GM19395 (cell line): ENCODE data around the gene CRADD.
"Not testable (repeated sequence)": the region's sequence is repeated elsewhere in the genome, so short reads cannot be mapped to it uniquely, and the experiment has no call there.

Source experiments
- ATAC-seq: cut with Tn5 transposase; IDR thresholded peaks from one replicate; pipeline ENCODE4 v1.9.1; 2021; ENCODE audit warnings: mild to moderate bottlenecking, moderate library complexity; ENCODE audit not compliant: unreplicated experiment

Gene CRADD

DNA sequence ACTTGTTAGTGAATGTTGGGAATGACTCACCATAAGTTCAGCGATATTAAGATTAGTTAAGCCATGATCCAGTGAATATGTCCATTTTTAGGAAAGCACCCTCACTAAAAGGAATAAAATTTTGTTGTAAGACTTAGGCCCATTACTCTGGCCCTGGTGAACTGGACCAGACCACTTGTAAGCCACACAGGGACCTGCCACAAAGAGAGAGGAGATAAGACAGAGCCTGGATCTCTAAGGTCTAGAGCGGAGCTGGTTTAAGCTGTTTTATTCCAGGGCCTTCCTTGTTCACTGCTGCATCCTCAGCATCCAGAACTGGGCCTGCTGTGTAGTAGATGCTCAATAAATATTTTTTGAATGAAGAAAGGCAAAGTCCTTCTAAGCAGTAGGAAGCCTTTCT is 79.1 kb downstream of the CRADD start:
- no peak for ATAC-seq

DNA sequence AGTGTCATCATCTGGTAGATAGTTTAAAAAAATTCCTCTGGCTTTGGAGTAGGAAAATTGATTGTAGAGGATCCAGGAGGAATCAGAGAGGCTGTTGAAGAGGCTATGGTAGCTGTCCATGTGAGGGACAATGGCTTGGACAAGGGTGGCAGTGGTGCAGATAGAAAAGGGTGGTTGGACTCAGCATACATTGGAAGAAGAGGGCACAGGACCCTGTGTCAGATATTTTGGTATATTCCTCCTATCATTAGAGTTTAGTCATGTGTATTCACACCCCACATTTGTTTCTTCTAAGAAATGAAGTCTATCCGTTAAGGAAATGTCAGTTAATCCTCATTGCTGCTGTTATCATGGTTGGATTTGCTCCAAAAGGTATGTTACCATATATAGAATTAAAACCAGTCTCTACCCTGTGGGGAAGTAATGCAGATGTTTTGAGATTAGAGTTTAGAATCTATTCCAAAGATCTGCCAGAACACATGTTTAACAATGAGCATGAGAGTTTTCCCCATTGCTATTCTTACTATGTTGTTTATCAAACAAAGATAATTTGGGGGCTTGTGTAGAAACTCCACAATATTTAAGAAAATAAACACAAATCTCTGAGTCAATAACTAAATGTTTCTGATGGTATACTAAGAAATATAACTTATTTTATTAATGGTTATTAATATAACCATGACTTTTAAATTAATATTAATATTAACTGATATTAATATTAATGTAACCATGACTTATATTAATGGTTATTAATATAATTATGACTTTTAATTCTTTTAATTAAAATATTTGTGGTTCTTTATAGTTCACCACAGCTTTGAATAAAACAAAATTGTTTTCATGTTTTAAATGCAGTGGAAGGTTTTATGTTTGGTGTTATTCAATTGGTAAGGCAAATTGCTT is 80.9 kb downstream of the CRADD start:
- no peak for ATAC-seq

DNA sequence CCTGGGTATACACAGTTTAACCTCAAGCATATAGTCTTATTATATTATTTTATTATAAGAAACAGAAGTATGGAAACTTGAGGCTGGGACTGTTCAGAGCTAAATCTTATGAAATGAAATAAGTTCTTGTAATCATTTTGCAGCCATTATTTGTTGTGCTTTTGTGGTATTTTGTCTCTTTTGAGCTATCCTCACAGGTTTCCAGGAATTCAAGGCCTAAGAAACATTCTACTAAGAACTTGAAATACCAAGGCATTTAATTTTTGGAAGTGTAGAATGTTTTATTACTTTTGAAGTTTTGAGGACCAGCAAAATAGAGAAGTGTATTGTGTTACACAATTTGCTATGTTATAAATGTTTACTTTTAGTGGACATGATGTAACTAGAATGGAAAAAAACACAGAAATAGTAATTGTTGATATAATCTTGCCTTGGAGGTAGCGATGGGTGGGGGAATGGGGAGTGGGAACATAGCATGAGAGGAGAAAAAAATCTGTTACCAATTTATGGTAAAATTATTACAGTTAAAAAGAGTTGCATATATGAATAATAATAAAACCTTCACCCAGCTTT is 81.7 kb downstream of the CRADD start:
- no peak for ATAC-seq

DNA sequence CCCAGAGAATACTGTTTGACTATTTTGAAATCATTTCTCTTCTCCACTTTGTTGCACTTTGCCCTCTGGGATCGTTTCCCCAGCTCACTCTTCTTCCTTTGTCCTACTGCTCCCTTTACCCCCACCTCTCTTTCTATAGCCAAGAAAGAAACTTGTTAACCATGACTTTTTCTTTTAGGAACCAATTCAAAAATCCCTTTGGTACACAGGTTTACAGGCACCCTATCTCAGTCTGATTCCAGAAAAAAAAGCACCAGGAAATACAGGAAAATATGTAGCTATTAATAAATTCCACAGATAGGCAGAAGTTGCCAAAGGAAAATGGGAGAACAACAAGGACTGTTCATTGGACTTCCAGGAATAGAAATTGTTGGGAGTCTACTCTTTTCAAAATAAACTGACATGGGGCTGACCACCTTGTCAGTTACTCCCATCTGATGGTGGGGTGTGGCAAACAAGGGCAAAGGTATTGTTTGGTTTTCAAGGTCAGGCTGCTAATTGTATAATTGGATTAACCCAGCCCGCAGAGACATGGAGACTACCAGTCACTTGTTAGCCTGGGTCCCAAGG is 82.4 kb downstream of the CRADD start:
- ATAC-seq, result no peak

DNA sequence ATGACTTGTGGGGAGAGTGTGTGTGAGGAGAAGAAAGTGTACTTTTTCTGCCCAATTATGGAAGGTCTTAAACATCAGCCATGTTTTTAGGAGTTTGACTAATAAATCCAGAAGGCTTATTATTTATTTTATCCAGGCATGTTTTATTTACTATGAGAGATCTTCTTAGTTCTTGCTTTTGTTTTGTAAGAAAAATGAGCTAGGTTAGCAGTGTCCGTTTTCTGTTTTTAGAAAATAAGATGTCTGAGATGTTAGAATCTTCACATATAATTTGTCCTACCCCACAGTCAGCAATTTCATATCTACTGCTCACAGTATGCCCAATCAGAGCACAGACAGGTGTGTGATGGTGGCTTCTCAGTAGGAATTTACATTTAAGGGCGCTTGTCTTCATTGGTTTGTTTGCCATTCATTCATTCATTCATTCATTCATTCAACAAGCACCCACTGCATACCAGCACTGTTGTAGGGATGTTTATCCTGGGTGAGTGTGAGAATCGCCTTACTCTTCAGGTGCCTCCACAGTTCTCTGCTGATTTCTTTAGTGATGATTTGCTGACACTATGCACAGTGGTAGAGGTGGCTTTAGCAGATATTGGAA is 83.2 kb downstream of the CRADD start:
- ATAC-seq, result no peak

DNA sequence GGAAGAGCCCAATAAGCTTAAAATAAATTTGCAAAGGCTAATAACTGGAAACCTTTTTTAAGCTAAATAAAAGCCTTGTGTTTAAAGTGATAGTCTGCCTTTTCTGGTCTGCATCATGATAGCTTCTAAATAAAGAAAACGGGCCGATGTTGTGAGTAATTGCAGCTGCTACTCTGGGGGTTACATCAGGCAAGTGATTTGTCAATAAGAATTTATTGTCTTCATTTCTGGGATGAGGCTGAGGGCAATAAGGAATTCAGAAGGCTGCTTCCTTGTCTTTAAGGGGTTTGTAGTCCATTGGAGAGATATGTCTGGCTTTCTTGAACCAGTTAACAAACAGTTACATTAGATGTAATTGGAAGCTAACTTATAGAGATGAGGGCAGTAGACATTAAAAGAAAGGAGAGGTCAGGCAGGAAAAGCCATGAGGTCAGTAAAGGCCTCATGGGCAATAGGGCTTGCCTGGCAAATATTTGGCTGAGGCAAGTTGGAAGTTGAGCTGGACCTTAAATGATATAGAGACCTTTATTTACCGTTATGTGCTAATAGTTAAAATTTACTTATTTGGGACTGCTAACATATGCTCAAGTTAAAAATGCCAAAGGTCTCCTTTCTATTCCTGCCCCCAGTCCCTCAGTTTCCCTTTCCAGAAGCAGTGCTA is 85.0 kb downstream of the CRADD start:
- no peak for ATAC-seq

DNA sequence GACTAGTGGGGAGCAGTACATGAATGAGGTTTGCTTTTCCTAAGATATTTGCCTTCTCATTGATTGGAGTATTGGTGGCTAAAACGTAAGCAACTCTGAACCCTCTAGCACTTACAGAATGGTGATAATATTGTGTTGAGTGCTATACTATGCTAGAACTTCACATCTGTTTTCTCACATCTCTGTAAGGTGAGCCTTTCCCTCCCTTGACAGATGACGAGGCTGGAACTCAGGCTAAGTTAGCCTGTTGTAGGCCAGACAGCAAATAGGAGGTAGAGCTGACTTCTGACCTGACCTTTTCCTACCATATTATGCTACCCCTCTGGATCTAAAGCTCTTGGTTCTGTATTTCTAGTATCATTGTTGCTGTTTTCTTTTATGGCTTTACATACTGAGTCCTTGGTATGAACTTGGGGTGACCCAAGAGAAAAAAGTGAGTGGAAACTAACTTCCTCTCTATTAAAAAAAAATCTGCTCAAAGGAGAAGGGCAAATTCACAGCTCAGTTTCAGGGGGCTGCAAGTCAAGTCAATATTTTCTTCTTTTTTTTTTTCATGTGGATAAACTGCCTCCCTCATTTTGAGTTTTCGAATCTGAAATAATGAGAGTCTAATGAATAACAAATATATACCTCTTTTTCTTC is 85.9 kb downstream of the CRADD start:
- ATAC-seq, result no peak

DNA sequence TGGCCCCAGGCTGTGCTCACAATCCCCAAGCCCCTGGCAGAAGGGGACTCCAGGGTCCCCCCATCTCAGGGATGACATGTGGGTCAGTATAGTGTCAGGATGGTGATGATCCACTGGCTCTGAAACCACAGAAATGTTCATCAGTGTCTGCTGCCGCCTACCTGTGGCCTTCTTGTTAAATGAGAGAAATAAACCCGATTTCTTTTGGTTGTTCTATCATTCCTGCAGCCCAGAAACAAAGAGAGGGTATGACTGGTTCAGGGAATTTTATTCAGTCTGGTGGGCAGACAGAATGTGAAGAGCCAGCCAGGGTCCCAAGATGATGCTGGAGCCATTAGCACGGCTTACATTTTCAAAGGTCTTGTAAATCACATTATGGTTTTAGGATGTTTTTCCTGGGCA is 86.6 kb downstream of the CRADD start:
- no peak for ATAC-seq

DNA sequence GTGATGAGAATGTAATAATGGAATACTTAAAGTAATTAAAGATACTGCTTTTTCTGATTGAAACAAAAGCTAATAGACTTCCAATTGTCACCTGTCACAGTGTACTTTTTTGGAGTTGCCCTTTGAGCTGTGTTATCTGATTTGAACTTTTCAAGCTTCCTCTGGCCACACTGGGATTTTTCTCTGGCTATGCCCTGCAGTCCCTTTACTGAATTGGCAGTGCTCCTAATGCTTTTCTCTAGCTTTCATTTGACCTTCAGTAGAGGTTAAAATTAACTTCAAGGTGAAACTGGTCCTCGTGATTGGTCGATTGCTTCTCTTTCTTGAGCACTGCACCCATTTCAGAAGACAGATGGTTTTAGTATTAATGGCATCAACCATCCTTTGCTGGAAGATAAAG is 89.2 kb downstream of the CRADD start:
- ATAC-seq, result no peak

DNA sequence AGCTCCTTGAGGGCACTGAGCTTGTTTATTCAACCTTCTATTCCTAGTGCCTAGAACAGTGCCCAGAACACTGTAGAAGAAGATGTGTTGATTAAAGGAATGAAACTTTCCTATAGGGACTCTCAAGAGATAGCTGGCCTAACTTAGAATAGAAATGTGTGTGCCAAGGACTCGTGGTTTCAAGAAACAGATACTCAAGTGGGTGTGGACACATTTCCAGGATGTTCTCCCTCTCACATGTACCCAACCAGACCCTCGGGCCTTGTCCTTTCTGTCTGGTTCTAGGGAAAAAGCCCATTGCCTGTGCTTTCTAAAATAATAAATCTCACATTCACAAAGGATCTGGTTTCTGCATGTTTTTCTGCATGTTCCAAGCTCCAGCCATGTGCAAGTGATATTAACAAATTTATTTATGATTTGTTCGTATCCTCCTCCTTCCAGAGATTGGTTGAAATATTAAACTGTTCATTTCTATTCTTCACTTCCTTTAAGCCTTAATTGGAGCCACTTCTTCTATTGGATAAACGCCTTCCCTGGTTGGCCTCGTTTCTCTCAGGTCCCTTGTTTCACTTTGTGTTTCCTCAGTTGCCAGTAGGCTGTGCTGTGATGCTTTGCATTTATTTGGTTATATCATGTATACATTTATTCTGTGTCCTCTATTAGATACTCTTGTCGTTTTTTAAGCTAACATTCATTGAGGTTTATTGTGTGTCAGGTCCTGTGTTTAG is 89.8 kb downstream of the CRADD start:
- ATAC-seq, result no peak

DNA sequence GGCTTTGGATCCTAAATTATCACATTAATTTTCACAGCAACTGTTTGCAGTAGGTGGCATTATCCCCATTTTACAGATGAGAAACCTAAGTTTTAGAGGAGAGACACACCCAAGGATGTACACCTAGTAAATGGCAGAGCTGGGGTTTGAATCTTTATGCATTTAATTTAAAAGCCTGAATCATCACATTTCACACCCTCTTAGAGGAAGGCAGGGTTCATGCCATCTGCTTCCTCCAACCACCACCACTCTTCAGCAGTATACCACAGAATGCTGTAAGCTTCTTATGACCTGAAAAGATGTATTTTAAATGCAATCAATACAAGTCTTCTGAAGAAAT is 90.3 kb downstream of the CRADD start:
- ATAC-seq, result no peak

DNA sequence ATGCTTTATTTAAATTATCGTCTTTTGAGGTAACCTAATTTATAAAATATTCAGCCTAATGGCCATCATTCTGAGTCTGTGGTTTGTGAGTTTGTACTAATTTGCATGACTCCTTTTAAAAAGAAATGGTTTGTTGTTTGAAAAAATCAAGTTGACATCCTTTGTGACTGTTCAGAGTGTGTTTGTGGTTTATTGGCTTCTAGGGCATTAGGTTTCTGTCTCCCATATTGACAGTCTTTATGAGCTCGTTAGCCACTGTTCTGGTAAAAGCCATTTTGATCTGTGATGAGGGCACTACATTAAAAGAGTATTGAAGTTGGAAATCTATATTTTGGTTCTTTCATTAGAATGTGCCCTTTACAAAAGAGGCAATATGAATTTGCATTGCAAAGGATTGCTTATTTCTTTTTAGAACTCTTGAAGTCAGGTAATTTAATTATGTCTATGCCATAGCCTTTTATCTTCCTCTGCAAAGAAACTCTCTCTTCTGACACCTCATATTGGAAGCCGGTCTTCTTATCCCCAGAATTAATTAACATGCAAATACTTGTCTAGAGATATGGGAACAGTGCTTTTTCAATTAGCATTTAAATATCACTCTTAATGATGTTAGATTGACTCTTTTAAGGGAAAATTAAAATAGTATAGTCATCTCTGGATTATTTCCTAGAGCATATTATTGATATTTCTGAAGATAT is 95.0 kb downstream of the CRADD start:
- ATAC-seq, result no peak

DNA sequence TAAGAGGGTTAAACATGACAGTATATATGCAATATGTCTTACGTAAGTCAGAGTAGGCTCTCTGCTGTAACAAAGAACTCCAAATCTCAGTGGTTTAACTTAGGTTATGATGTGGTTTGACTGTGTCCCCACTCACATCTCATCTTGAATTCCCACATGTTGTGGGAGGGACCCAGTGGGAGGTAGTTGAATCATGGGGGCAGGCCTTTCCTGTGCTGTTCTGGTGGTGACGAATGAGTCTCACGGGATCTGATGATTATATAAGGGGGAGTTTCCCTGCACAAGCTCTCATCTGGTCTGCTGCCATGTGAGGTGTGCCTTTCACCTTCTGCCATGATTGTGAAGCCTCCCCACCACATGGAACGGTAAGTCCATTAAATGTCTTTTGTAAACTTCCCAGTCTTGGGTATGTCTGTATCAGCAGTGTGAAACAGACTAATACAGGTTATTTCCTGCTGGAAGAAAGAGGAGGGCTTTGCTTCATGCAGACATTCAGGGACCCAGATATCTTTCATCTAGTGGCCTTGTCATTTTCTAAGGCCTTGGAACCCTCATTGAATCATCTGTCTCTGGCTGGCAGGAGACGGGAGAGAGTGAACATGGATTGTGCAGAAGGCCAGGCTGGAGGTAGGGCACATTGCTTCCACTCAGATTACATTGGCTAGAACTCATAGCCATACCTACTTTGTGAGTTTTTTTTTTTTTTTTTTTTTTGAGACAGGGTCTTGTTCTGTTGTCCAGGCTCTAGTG is 96.1 kb downstream of the CRADD start:
- ATAC-seq, result no peak

DNA sequence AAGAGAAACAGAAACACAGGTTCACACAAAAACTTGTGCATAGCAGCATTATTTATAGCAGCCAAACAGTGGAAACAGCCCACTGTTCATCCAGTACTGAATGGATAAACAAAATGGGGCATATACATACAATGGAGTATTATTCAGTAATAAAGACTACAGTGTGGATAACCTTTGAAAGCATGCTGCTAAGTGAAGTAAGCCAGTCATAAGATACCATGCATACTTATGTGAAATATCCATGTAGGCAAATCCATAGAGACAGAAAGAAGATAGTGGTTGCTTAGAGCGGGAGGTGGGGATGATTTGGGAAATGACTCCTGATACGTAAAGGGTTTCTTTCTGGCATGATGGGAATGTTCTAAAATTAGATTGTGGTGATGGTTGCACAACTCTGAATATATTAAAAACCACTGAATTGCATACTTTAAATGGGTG is 99.4 kb downstream of the CRADD start:
- no peak for ATAC-seq

DNA sequence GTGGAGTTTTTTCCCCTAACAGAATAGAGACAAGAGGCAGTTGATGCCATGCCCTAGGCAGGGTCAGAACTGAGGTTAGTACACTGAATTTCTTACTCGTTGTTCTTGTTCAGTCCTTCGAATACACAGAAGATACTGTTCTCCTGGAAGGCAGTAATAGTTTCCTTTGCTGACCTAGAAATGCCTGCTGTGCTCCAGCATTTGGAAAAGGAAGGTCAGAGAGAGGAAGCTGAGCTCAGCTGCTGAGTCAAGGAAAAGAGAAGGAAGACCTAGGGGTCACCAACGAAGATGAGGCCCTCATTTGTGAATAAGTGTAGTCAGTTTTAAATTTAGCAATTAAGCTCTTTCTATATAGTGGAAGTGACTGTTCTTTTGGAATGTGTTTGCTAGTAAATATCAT is 100.1 kb downstream of the CRADD start:
- ATAC-seq, result no peak

DNA sequence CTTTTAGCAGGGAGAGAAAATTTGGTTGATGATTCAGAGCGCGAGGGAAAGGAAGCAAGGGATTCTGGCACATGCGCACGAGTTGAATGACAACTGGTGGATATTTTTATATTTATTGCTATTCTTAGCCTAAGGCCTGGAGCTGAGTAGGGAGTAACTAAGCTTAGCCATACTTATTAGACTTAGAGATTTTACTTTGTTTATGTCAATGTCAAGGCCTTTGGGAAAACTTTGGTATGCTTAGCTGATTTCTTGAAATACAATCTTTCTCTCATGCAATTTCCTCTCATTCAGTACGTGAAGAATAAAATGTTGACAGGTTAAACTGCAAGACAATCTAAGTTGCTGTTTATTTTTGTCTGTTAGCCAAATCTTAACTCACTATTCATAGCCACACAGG is 101.1 kb downstream of the CRADD start:
- ATAC-seq, result no peak

DNA sequence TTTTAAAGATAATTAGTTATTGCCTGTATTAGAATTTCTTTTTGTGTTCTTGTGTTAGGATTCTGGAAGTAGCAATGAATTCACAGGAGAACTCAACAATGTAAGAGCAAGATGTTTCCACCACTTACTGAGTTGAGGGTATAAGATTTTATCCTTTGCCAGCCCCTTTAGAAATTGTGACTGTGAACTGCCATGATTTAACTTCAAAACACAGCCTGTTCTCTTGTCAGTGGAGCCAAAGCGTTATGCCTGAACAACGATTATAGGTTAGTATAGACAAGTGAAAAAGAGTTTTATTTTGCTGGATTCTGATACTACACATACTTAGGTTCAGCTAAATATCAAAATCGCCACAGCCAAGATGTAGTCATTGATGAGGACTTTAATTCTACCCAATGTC is 101.6 kb downstream of the CRADD start:
- no peak for ATAC-seq

DNA sequence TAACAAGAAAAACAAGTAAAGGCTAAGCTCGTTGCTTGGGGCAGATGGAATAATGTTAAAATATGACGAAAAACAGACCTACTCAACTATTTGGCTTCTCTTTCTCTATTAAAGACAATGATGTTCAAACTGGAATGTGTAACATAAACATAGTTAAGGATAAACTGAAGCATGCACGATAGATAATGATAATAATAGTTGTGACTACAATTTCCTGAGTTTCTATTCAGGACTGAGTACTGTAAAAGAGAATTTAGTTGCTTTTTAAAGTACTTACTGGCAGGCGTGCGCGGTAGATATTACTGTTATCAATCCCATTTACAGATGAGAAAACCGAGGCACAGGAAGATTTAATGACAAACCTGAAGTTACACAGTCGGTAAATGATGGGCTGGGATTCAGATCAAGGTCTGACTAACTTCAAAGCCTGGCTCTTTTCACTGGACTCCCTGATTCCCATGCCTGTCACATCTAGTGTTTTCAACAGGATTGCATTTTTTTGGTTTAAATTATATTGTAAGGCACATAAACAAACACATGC is 103.0 kb downstream of the CRADD start:
- no peak for ATAC-seq

DNA sequence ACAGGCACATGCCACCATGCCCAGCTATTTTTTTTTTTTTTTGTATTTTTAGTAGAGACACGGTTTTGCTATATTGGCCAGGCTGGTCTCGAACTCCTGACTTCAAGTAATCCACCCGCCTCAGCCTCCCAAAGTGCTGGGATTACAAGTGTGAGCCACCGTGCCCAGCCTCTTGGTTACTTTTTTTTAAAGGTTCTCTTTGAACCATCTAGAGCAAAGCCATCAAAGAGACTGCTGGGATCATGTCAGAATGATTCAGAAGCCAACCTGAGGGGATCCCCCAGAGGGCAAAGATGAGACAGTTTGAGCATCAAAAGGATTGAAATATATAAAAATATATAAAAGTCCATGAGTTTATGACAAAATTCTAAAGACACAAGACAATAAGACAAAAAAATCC is 103.7 kb downstream of the CRADD start:
- not testable (repeated sequence) for ATAC-seq
